ENCODE results near the gene UBE4B.

The UBE4B gene

GRCh38 chr1:10074059-10074851 is 41.5 kb downstream of the UBE4B start:
- no peak for TF ChIP-seq CTCF (IDR thresholded peaks at IDR 0.05; ENCODE audit: low read depth, low read length)
- peak; percentile 83 for DNase-seq (ENCODE audit: extremely low read depth, low read depth)

GRCh38 chr1:10074852-10075730 is 42.3 kb downstream of the UBE4B start:
- TF ChIP-seq CTCF (IDR thresholded peaks at IDR 0.05; ENCODE audit: low read depth, low read length) = no peak
- no peak for DNase-seq (ENCODE audit: extremely low read depth, low read depth)

GRCh38 chr1:10075732-10076131 is 43.0 kb downstream of the UBE4B start:
- DNase-seq (ENCODE audit: extremely low read depth, low read depth) = no peak
- no peak for TF ChIP-seq CTCF (IDR thresholded peaks at IDR 0.05; ENCODE audit: low read depth, low read length)

- TF ChIP-seq CTCF (IDR thresholded peaks at IDR 0.05; ENCODE audit: low read depth, low read length) = no peak
- no peak for DNase-seq (ENCODE audit: extremely low read depth, low read depth)
Measured at GRCh38 chr1:10078494-10078893, 45.7 kb downstream of the UBE4B start.

- TF ChIP-seq CTCF (IDR thresholded peaks at IDR 0.05; ENCODE audit: low read depth, low read length) = no peak
Measured at GRCh38 chr1:10080523-10080922, 47.8 kb downstream of the UBE4B start.

GRCh38 chr1:10082785-10083479 is 50.2 kb downstream of the UBE4B start:
- TF ChIP-seq CTCF (IDR thresholded peaks at IDR 0.05; ENCODE audit: low read depth, low read length) = no peak
- DNase-seq (ENCODE audit: extremely low read depth, low read depth) = no peak

More at GRCh38 chr1:10080523-10080922, 47.8 kb downstream of the UBE4B start:
- DNase-seq (ENCODE audit: extremely low read depth, low read depth) = no peak
